Smooth muscle cell of bladder (primary cell): ENCODE data around the gene HTR4. TPM values are rescaled to one million over a fixed set of nuclear protein-coding genes. Genes with fewer than 3 reads are reported as not detected.

Source experiments
- total RNA-seq: library from RNA; depleted of rRNA; stranded (reverse); fragments of >200 nt; gene quantifications from 2 replicates; pipeline ENCODE4 v1.2.3, GENCODE V29; 2014

Gene HTR4
- not detected in 2 replicates for total RNA-seq

GRCh38 chr5:148653836-148654781, at the start of gene HTR4:
TSS of gene HTR4 (minus strand) at chr5:148654527. CDS start at chr5:148637014, 17,513 bp downstream.

Other genes with a start within 250 kb of the HTR4 start
- gene ADRB2, start 172.1 kb upstream of the HTR4 start, total RNA-seq: under 0.01 and 0.09 TPM in 2 replicates